Liver (tissue), 9 donors: ENCODE data around the gene BTF3. TPM values are rescaled to one million over a fixed set of nuclear protein-coding genes. Genes with fewer than 3 reads are reported as not detected.
A peak's percentile ranks its signal among the peaks of the same experiment; 100 is the strongest.

Source experiments
- DNase-seq: peaks from one replicate; pipeline ENCODE4 v3.0.0-alpha.2; 2017; ENCODE audit warnings: low spot score
- H3K27ac ChIP-seq, 2 donors: one replicate each; pipeline ENCODE4 v1.7.0; 2013; ENCODE audit warnings: inconsistent platforms in 2 of 2, low read length in 2 of 2, control low read depth in 1 of 2, low read depth in 1 of 2, mild to moderate bottlenecking in 1 of 2
- H3K27me3 ChIP-seq, 4 donors: one replicate each; pipeline versions ENCODE4 v1.6.1 to v1.7.0; 2013; ENCODE audit warnings: low read length in 3 of 4, inconsistent platforms in 1 of 4, mild to moderate bottlenecking in 1 of 4, moderate library complexity in 1 of 4; ENCODE audit not compliant: control insufficient read depth in 4 of 4, insufficient read depth in 4 of 4
- H3K36me3 ChIP-seq, 4 donors: one replicate each; pipeline versions ENCODE4 v1.6.1 to v1.7.0; 2013; ENCODE audit warnings: low read length in 3 of 4, mild to moderate bottlenecking in 3 of 4, low read depth in 1 of 4, moderate library complexity in 1 of 4; ENCODE audit not compliant: control insufficient read depth in 4 of 4, insufficient read depth in 3 of 4
- H3K4me1 ChIP-seq, 4 donors: one replicate each; pipeline versions ENCODE4 v1.6.1 to v1.7.0; 2013; ENCODE audit warnings: low read length in 3 of 4, mild to moderate bottlenecking in 3 of 4, moderate library complexity in 1 of 4; ENCODE audit not compliant: control insufficient read depth in 4 of 4, insufficient read depth in 4 of 4
- H3K4me3 ChIP-seq, 3 donors: one replicate each; pipeline versions ENCODE4 v1.6.1 to v1.7.0; 2013; ENCODE audit warnings: low read length in 3 of 3, control low read depth in 1 of 3, low read depth in 1 of 3, mild to moderate bottlenecking in 1 of 3
- H3K9ac ChIP-seq, 2 donors: one replicate each; pipeline ENCODE4 v1.7.0; 2013; ENCODE audit warnings: low read length in 2 of 2, mild to moderate bottlenecking in 2 of 2, moderate library complexity in 2 of 2, control low read depth in 1 of 2, low read depth in 1 of 2
- H3K9me3 ChIP-seq, 4 donors: one replicate each; pipeline versions ENCODE4 v1.6.1 to v1.7.0; 2013; ENCODE audit warnings: low read length in 3 of 4; ENCODE audit not compliant: control insufficient read depth in 4 of 4
- CTCF ChIP-seq: fragments of 150-350 bp; IDR thresholded peaks from 2 replicates; pipeline ENCODE4 v1.5.1; 2017; ENCODE audit warnings: improper control_type of control experiment, low read depth, low read length; ENCODE audit not compliant: missing input control
- EGR1 ChIP-seq, 2 donors: IDR thresholded peaks; 2 replicates each; pipeline ENCODE4 v1.6.1; 2016 to 2018; ENCODE audit warnings: antibody characterized with exemption in 2 of 2, low read depth in 2 of 2
- FOXA1 ChIP-seq: IDR thresholded peaks from 2 replicates; pipeline ENCODE4 v1.6.1; 2016; ENCODE audit warnings: antibody characterized with exemption
- FOXA2 ChIP-seq: IDR thresholded peaks from 2 replicates; pipeline ENCODE4 v1.6.1; 2016; ENCODE audit warnings: antibody characterized with exemption
- GABPA ChIP-seq, 2 donors: IDR thresholded peaks in 1 of 2; conservative IDR thresholded peaks in 1 of 2; 2 replicates each; pipeline ENCODE4 v1.6.1; 2016; ENCODE audit warnings: antibody characterized with exemption in 2 of 2, mild to moderate bottlenecking in 1 of 2, moderate library complexity in 1 of 2
- HNF4A ChIP-seq, 2 donors: conservative IDR thresholded peaks; 2 replicates each; pipeline ENCODE4 v1.6.1; 2016; ENCODE audit warnings: antibody characterized with exemption in 2 of 2, mild to moderate bottlenecking in 2 of 2
- HNF4G ChIP-seq: IDR thresholded peaks from 2 replicates; pipeline ENCODE4 v1.6.1; 2016; ENCODE audit warnings: antibody characterized with exemption
- JUND ChIP-seq, 2 donors: IDR thresholded peaks; 2 replicates each; pipeline ENCODE4 v1.6.1; 2016; ENCODE audit warnings: antibody characterized with exemption in 2 of 2
- NR2F2 ChIP-seq: IDR thresholded peaks from 2 replicates; pipeline ENCODE4 v1.6.1; 2016; ENCODE audit warnings: antibody characterized with exemption
- RAD21 ChIP-seq, 2 donors: IDR thresholded peaks; 2 replicates each; pipeline ENCODE4 v1.6.1; 2016; ENCODE audit warnings: antibody characterized with exemption in 2 of 2, mild to moderate bottlenecking in 2 of 2
- RXRA ChIP-seq, 2 donors: IDR thresholded peaks; 2 replicates each; pipeline ENCODE4 v1.6.1; 2017 to 2018; ENCODE audit warnings: antibody characterized with exemption in 2 of 2, mild to moderate bottlenecking in 1 of 2
- SP1 ChIP-seq: IDR thresholded peaks from 2 replicates; pipeline ENCODE4 v1.6.1; 2018; ENCODE audit warnings: antibody characterized with exemption, mild to moderate bottlenecking
- TAF1 ChIP-seq: conservative IDR thresholded peaks from 2 replicates; pipeline ENCODE4 v1.6.1; 2016; ENCODE audit warnings: antibody characterized with exemption, mild to moderate bottlenecking
- YY1 ChIP-seq: IDR thresholded peaks from 2 replicates; pipeline ENCODE4 v1.6.1; 2016; ENCODE audit warnings: antibody characterized with exemption, mild to moderate bottlenecking
- ZBTB33 ChIP-seq: IDR thresholded peaks from 2 replicates; pipeline ENCODE4 v1.6.1; 2016; ENCODE audit warnings: antibody characterized with exemption
- WGBS: extraction: QIAGEN DNeasy Blood & Tissue Kit; methylation state at CpG from one replicate; pipeline ENCODE4 v1.1.7; 2013; 5-methylcytosine and 5-hydroxymethylcytosine counted together
- polyA plus RNA-seq, 2 donors: library from polyadenylated mRNA; stranded (reverse) in 1 of 2; unstranded in 1 of 2; fragments of 200-250 nt in 1 of 2; fragments of >200 nt in 1 of 2; fragmentation: Nextera tagmentation in 1 of 2; extraction: Ambion mirVana in 1 of 2; gene quantifications; one replicate each; pipeline versions ENCODE4 v1.2.1 to v1.2.3, GENCODE V29; 2013 to 2015
- total RNA-seq, 2 donors: library from RNA; depleted of rRNA; stranded (reverse); fragments of >200 nt; gene quantifications; one replicate each; pipeline ENCODE4 v1.2.3, GENCODE V29; 2014
- TF ChIP-seq, protein P1 (sequence below): IDR thresholded peaks from 2 replicates; pipeline ENCODE4 v1.6.1; 2016; ENCODE audit warnings: antibody characterized with exemption
- TF ChIP-seq, protein P2 (sequence below): IDR thresholded peaks from 2 replicates; pipeline ENCODE4 v1.6.1; 2016; ENCODE audit warnings: antibody characterized with exemption
- TF ChIP-seq, protein P3 (sequence below): IDR thresholded peaks from 2 replicates; pipeline ENCODE4 v1.6.1; 2016; ENCODE audit warnings: antibody characterized with exemption, mild to moderate bottlenecking
- donor health status: healthy.
- donor health status: healthy.
- donor health status: healthy.
- donor health status: healthy.
- donor health status: healthy.

BTF3 gene
- total and polyA plus RNA-seq, 4 donors: 97.5 to 246 (median 213) TPM

DNA sequence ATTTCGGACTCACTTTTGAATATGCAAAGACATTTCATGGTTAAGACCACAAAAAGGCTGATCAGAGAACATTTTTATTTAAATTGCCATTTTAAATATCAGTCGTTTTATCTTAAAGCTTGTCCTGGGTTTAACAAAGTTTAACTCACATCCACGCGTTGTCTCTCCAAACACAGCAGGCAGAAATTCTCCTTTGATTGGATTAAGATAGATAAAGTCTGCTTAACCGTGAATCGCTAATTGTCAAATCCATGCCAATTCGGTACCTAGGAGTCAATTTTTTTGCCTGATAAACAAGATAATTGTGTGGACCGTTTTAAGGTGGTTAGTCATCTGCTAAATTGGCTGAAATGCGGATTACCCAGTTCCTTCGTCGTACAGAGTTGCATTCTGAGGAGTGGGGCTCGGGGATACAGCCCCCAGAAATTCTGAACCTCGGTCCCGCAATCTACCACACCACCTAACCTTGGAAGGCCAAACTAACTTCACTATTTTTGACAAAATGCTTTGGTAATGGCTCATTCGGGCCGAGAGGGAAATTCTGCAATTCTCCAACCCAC, 665 bp upstream of the BTF3 start:
- peak overlapping the region; percentile 93 to 100 for H3K9ac ChIP-seq
- no peak for DNase-seq
- no peaks in the 10 kb centered on the region for H3K9me3 ChIP-seq
- peak overlapping the region; percentile 97 to 99 for H3K27ac ChIP-seq
- no peaks in the 10 kb centered on the region for H3K27me3 ChIP-seq
- 46% methylated on average over 16 of the region's 16 CpGs for WGBS
- peaks cover 0 to 32% (median 17%) of the 10 kb centered on the region in 4 donors for H3K4me1 ChIP-seq
- H3K4me3 ChIP-seq: peak overlapping the region; percentile 72 to 99 (median 97)
- TF ChIP-seq RXRA (IDR thresholded peaks at IDR 0.05) (no peak), HNF4A (conservative IDR thresholded peaks at IDR 0.05) (no peak), YY1 (no peak), SP1 (no peak)
- H3K36me3 ChIP-seq: peaks cover 2 to 15% (median 9%) of the 10 kb centered on the region in 4 donors

- WGBS: 9% methylated on average over 12 of the region's 12 CpGs
- H3K9ac ChIP-seq: peak overlapping the region; percentile 93 to 100
- H3K27ac ChIP-seq: peak overlapping the region; percentile 97 to 99
- H3K4me3 ChIP-seq: peak overlapping the region; percentile 72 to 99 (median 97)
- peaks cover 0 to 32% (median 17%) of the 10 kb centered on the region in 4 donors for H3K4me1 ChIP-seq
- no peaks in the 10 kb centered on the region for H3K9me3 ChIP-seq
- DNase-seq: no peak
- H3K36me3 ChIP-seq: peaks cover 7 to 31% (median 25%) of the 10 kb centered on the region in 4 donors
- TF ChIP-seq HNF4G: no peak
- TF ChIP-seq CTCF: no peak
- TF ChIP-seq TAF1: no peak
- no peak for TF ChIP-seq GABPA (IDR thresholded peaks at IDR 0.05 in 1 of 2, conservative IDR thresholded peaks at IDR 0.05 in 1 of 2)
- no peak for TF ChIP-seq NR2F2
- no peak for TF ChIP-seq RXRA (IDR thresholded peaks at IDR 0.05)
- no peak for TF ChIP-seq JUND (IDR thresholded peaks at IDR 0.05)
- no peak for TF ChIP-seq SP1
- no peak for TF ChIP-seq YY1
- TF ChIP-seq FOXA1: no peak
- no peak for TF ChIP-seq HNF4A (conservative IDR thresholded peaks at IDR 0.05)
- no peak for TF ChIP-seq EGR1 (IDR thresholded peaks at IDR 0.05; ENCODE audit: low read depth in 2 of 2)
- TF ChIP-seq FOXA2: no peak
- TF ChIP-seq, protein P1, sequence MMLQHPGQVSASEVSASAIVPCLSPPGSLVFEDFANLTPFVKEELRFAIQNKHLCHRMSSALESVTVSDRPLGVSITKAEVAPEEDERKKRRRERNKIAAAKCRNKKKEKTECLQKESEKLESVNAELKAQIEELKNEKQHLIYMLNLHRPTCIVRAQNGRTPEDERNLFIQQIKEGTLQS: no peak
- TF ChIP-seq, protein P2, sequence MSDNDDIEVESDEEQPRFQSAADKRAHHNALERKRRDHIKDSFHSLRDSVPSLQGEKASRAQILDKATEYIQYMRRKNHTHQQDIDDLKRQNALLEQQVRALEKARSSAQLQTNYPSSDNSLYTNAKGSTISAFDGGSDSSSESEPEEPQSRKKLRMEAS: no peak
- no peak for TF ChIP-seq ZBTB33
- TF ChIP-seq RAD21 (IDR thresholded peaks at IDR 0.05): no peak
- TF ChIP-seq, protein P3, sequence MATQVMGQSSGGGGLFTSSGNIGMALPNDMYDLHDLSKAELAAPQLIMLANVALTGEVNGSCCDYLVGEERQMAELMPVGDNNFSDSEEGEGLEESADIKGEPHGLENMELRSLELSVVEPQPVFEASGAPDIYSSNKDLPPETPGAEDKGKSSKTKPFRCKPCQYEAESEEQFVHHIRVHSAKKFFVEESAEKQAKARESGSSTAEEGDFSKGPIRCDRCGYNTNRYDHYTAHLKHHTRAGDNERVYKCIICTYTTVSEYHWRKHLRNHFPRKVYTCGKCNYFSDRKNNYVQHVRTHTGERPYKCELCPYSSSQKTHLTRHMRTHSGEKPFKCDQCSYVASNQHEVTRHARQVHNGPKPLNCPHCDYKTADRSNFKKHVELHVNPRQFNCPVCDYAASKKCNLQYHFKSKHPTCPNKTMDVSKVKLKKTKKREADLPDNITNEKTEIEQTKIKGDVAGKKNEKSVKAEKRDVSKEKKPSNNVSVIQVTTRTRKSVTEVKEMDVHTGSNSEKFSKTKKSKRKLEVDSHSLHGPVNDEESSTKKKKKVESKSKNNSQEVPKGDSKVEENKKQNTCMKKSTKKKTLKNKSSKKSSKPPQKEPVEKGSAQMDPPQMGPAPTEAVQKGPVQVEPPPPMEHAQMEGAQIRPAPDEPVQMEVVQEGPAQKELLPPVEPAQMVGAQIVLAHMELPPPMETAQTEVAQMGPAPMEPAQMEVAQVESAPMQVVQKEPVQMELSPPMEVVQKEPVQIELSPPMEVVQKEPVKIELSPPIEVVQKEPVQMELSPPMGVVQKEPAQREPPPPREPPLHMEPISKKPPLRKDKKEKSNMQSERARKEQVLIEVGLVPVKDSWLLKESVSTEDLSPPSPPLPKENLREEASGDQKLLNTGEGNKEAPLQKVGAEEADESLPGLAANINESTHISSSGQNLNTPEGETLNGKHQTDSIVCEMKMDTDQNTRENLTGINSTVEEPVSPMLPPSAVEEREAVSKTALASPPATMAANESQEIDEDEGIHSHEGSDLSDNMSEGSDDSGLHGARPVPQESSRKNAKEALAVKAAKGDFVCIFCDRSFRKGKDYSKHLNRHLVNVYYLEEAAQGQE: no peak
- no peaks in the 10 kb centered on the region for H3K27me3 ChIP-seq
Measured at GRCh38 chr5:73499187-73499586, 945 bp downstream of the BTF3 start.
